Vagina (tissue), 2 donors: ENCODE measurements around the gene CRLF2.

Experiments
- CTCF ChIP-seq, 3 experiments: fragments of 450-650 bp in 2 of 3; fragments of 200-600 bp in 1 of 3; sonication (generic) in 1 of 3; IDR thresholded peaks; one replicate each; pipeline ENCODE4 v1.5.1; 2017 to 2019; ENCODE audit warnings: antibody characterized with exemption in 3 of 3, mild to moderate bottlenecking in 2 of 3, moderate library complexity in 2 of 3
- POLR2A ChIP-seq, 2 donors: fragments of 450-650 bp; IDR thresholded peaks; one replicate each; pipeline ENCODE4 v1.6.1; 2017; ENCODE audit warnings: antibody characterized with exemption in 2 of 2, mild to moderate bottlenecking in 2 of 2, moderate library complexity in 2 of 2
- POLR2AphosphoS5 ChIP-seq, 2 donors: sonication (generic); formaldehyde crosslinking; IDR thresholded peaks; one replicate each; pipeline ENCODE4 v1.9.0; 2017; ENCODE audit warnings: antibody characterized with exemption in 2 of 2, mild to moderate bottlenecking in 2 of 2, low read depth in 1 of 2; ENCODE audit not compliant: insufficient read depth in 1 of 2

DNA sequence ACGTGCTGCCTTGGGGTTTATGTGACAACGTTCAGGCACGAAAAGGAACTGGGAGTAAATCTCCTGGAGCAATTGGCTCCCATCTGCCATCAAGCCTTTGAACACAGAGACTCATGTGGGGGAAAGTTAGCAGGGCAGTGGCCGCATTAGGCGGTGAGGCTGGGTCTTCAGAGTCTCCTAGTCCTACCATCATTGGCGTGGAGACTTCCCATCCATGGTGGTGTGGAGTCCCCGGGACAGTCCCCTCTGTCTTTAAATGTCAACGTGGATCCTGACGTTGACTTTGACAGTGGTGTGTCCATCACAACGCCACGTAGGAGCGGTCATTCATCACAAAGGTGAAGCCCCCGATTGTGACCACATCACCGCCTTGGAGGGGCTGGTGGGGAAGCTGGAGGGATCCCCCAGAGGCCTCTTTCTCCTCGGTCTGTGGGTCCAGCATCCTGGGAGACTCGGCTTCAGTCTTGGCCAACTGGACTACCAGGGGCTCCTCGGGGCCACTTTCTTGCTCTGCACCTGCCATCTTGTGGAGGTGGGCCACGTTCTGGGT is 21.8 kb downstream of the CRLF2 start:
- no peak for TF ChIP-seq CTCF (IDR thresholded peaks at IDR 0.05)
- no peak for TF ChIP-seq POLR2A (IDR thresholded peaks at IDR 0.05)
- TF ChIP-seq POLR2AphosphoS5 (IDR thresholded peaks at IDR 0.05; ENCODE audit: insufficient read depth in 1 of 2, low read depth in 1 of 2): no peak
